Uterus (tissue), 2 donors: Measurements from ENCODE around the gene FBXO21.

Source experiments
- CTCF ChIP-seq, 4 experiments: fragments of 200-600 bp in 2 of 4; fragments of 450-650 bp in 2 of 4; sonication (generic) in 2 of 4; IDR thresholded peaks; one replicate each; pipeline ENCODE4 v1.5.1; 2016 to 2019; ENCODE audit warnings: antibody characterized with exemption in 4 of 4, mild to moderate bottlenecking in 2 of 4, moderate library complexity in 1 of 4
- POLR2A ChIP-seq, 2 donors: fragments of 450-650 bp; IDR thresholded peaks; one replicate each; pipeline ENCODE4 v1.6.1; 2016; ENCODE audit warnings: antibody characterized with exemption in 2 of 2, mild to moderate bottlenecking in 1 of 2, moderate library complexity in 1 of 2

DNA sequence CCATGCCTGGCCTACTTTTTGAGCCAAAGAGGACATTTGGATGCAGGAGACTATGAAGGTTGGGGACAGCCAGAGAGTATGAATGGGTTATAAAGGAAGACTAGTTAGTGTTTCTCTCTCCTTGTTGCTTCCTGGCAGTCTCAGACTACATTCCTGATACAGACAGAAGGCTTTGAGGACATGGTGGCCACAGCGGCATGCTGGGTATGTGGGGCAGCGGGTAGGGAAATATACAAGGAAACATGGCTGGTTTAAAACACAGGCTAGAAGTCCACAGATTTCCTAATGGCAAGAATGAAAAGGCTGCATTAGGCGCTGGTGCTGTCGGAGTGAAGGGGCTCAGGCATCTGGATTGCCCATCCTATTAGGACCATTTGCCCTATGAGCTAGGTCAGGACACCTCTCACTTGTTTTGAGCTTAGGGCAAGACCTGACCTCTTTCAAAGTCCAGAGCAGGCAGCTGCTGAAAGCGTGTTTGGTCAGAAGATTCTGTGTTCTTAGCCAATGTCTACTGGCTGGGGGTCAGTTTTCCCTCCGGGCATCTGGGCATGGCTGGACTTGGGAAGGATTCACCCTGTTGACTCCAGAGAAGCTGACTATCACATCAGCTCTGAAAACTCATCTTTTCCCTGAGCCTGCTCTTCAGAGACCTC, 20.1 kb upstream of the FBXO21 start:
- TF ChIP-seq CTCF (IDR thresholded peaks at IDR 0.05) (no peak), POLR2A (IDR thresholded peaks at IDR 0.05) (no peak)
